NCI-H2081 (cell line): ENCODE results near the gene RASSF3.
"Not testable (repeated sequence)": the region's sequence is repeated elsewhere in the genome, so short reads cannot be mapped to it uniquely, and the experiment has no call there.

Experiments
- DNase-seq, 2 experiments: peaks; one replicate each; lab custom pipeline; 2025; lab: John Stamatoyannopoulos, UW

The RASSF3 gene

GRCh38 chr12:64610079-64610659, at the start of gene RASSF3:
Gene RASSF3 (plus strand): TSS chr12:64610495. CDS start chr12:64610633, 138 bp downstream.
- peak; percentile 67 to 69 for DNase-seq

GRCh38 chr12:64561302-64562136, 48.8 kb upstream of the RASSF3 start:
- no peak for DNase-seq

- no peak for DNase-seq
These were observed 44.2 kb upstream of the RASSF3 start for GRCh38 chr12:64566122-64566521.

GRCh38 chr12:64566831-64567517, 43.3 kb upstream of the RASSF3 start:
- DNase-seq = no peak

GRCh38 chr12:64567570-64567969, 42.7 kb upstream of the RASSF3 start:
- no peak for DNase-seq

- no peak for DNase-seq
These were observed 42.0 kb upstream of the RASSF3 start for GRCh38 chr12:64568298-64568697.

- DNase-seq = no peak
These were observed 40.2 kb upstream of the RASSF3 start for GRCh38 chr12:64569923-64570691.

GRCh38 chr12:64571411-64571810, 38.9 kb upstream of the RASSF3 start:
- DNase-seq = peak in 1 of 2 experiments; percentile 44

- DNase-seq = no peak
These were observed 38.1 kb upstream of the RASSF3 start for GRCh38 chr12:64572241-64572640.

GRCh38 chr12:64574837-64575236, 35.5 kb upstream of the RASSF3 start:
- DNase-seq = no peak

GRCh38 chr12:64577046-64577445, 33.2 kb upstream of the RASSF3 start:
- DNase-seq = no peak

GRCh38 chr12:64578566-64578965, 31.7 kb upstream of the RASSF3 start:
- no peak for DNase-seq

GRCh38 chr12:64580681-64581080, 29.6 kb upstream of the RASSF3 start:
- no peak for DNase-seq

GRCh38 chr12:64582114-64582513, 28.2 kb upstream of the RASSF3 start:
- no peak for DNase-seq

- DNase-seq = no peak
These were observed 27.4 kb upstream of the RASSF3 start for GRCh38 chr12:64582862-64583261.

- not testable (repeated sequence) for DNase-seq
These were observed 26.9 kb upstream of the RASSF3 start for GRCh38 chr12:64583395-64583770.

- DNase-seq = no peak
These were observed 26.4 kb upstream of the RASSF3 start for GRCh38 chr12:64583771-64584421.

- no peak for DNase-seq
These were observed 25.2 kb upstream of the RASSF3 start for GRCh38 chr12:64585104-64585503.

- DNase-seq = no peak
These were observed 22.8 kb upstream of the RASSF3 start for GRCh38 chr12:64587447-64587846.

GRCh38 chr12:64590183-64590582, 20.1 kb upstream of the RASSF3 start:
- no peak for DNase-seq
